Activated CD8-positive, alpha-beta memory T cell treated with anti-CD3 and anti-CD28 coated beads, Interleukin-2, amount 50 U/mL, for 24 hours (primary cell): ENCODE data around the gene WFIKKN2.
A peak's percentile ranks its signal among the peaks of the same experiment; 100 is the strongest.

Experiments used
- DNase-seq: peaks from one replicate; pipeline ENCODE4 v3.0.0-alpha.2; 2020; ENCODE audit errors: extremely low read depth

WFIKKN2 gene

GRCh38 chr17:50808888-50809287 lies 26.5 kb upstream of the WFIKKN2 start:
- DNase-seq: no peak

- DNase-seq: no peak
Measured at GRCh38 chr17:50813583-50813982, 21.8 kb upstream of the WFIKKN2 start.

GRCh38 chr17:50815400-50815799 lies 20.0 kb upstream of the WFIKKN2 start:
- no peak for DNase-seq

GRCh38 chr17:50816271-50816670 lies 19.1 kb upstream of the WFIKKN2 start:
- no peak for DNase-seq

- DNase-seq: peak; percentile 14
Measured at GRCh38 chr17:50816771-50817751, 18.3 kb upstream of the WFIKKN2 start.

- no peak for DNase-seq
Measured at GRCh38 chr17:50817838-50818237, 17.5 kb upstream of the WFIKKN2 start.

- no peak for DNase-seq
Measured at GRCh38 chr17:50818261-50818660, 17.1 kb upstream of the WFIKKN2 start.

- no peak for DNase-seq
Measured at GRCh38 chr17:50818921-50819657, 16.3 kb upstream of the WFIKKN2 start.

GRCh38 chr17:50820651-50821050 lies 14.7 kb upstream of the WFIKKN2 start:
- DNase-seq: no peak

- no peak for DNase-seq
Measured at GRCh38 chr17:50822550-50822949, 12.8 kb upstream of the WFIKKN2 start.

- DNase-seq: no peak
Measured at GRCh38 chr17:50824429-50824828, 11.0 kb upstream of the WFIKKN2 start.

GRCh38 chr17:50825188-50825587 lies 10.2 kb upstream of the WFIKKN2 start:
- no peak for DNase-seq

- DNase-seq: no peak
Measured at GRCh38 chr17:50828508-50829170, 6.7 kb upstream of the WFIKKN2 start.

- DNase-seq: no peak
Measured at GRCh38 chr17:50829332-50829731, 6.1 kb upstream of the WFIKKN2 start.

- DNase-seq: no peak
Measured at GRCh38 chr17:50830352-50830751, 5.0 kb upstream of the WFIKKN2 start.

GRCh38 chr17:50830994-50831393 lies 4.4 kb upstream of the WFIKKN2 start:
- no peak for DNase-seq

- no peak for DNase-seq
Measured at GRCh38 chr17:50831471-50831928, 3.9 kb upstream of the WFIKKN2 start.

GRCh38 chr17:50832267-50832863 lies 3.0 kb upstream of the WFIKKN2 start:
- no peak for DNase-seq

- DNase-seq: no peak
Measured at GRCh38 chr17:50832864-50833381, 2.5 kb upstream of the WFIKKN2 start.

GRCh38 chr17:50833510-50834428 lies 1.6 kb upstream of the WFIKKN2 start:
- DNase-seq: no peak
